KBM-7 (cell line): ENCODE measurements around the gene CACNA1C.
A peak's percentile ranks its signal among the peaks of the same experiment; 100 is the strongest.

ENCODE experiments used
- DNase-seq: peaks from one replicate; pipeline ENCODE4 v3.0.0-alpha.2; 2015
- in situ Hi-C: fragments of 300-500 bp; cut with MboI; formaldehyde crosslinking; loops from 2 replicates; pipeline ENCODE4 v1.14.3; 2020; ENCODE audit warnings: low sequenced_read_pairs, low pct_unique_long_range_greater_than_20kb, mixed read lengths

CACNA1C gene

GRCh38 chr12:2456122-2456812, 403.5 kb downstream of the CACNA1C start:
- in situ Hi-C loops = no loop called here
- no peak for DNase-seq

DNA sequence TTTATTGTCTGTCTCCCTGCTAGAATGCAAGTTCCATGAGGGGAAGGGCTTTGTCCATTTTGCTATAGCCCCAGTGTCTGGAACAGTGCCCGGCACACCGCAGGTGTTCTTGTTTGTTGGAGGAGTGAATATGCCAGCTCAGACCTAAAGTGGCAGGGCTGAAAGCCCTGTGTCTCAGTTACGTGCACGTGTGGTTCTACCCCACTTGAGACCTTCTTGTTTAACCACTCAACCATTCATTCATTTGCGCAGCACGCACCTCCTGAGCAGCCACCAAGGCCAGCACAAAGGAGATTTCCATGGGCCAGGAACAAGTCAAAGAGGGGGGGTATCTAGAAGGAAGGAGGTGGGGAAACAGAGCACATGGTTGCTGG, 404.0 kb downstream of the CACNA1C start:
- DNase-seq = no peak

DNA sequence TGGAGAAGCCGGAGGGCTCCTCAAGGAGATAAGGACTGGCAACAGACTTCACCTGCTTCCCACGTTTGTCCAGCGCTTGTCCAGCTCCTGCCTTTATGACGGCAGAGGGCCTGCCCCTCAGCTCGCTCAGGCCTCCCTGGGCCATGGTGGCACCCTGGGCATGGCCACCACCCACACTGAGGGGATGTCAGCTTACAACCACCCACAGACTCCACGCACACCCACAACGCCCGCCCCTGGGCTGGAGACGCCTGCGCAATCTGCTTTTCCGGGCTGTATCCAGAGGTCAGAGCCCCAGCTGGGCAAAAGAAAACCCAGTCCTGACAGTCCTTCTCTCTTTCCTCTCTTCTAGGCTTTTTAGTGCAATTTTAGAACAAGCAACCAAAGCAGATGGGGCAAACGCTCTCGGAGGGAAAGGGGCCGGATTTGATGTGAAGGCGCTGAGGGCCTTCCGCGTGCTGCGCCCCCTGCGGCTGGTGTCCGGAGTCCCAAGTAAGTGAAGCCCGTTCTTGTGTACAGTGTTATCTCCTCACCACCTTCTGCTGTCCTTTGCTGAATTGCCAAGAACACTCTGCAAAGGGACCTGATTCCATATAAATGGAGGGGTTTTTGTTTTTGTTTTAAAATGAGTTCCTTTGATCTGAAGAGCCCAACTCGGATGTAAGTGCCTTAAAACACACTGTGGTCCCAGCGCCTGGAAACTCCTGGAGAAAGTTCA, 404.6 kb downstream of the CACNA1C start:
- DNase-seq = no peak
- in situ Hi-C loops = no loop called here

More for the DNA sequence above, 404.0 kb downstream of the CACNA1C start:
- in situ Hi-C loops = no loop called here

DNA sequence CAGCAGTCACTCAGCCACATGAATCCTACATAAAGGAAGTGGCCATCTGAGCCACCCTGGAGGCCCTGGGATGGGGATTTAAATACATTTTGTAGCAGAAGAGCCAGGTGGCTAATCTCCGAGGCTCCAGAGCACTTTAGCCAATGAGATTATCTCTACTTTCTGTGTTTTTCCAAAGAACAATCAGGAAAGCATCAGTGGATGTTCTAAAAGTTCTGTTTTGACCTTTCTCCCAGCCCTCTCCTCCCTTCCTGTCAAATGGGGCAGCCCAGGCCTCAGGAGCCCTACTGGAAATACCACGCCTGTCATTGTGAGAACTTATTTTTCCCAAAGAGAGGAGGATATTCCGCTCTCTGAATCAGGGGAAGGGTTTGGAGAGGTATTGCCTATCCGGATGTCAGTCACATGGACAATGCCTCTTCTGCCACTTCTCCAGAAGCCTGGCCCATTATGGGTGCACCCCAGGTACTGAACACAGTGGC, 405.2 kb downstream of the CACNA1C start:
- no peak for DNase-seq
- in situ Hi-C loops = no loop called here

DNA sequence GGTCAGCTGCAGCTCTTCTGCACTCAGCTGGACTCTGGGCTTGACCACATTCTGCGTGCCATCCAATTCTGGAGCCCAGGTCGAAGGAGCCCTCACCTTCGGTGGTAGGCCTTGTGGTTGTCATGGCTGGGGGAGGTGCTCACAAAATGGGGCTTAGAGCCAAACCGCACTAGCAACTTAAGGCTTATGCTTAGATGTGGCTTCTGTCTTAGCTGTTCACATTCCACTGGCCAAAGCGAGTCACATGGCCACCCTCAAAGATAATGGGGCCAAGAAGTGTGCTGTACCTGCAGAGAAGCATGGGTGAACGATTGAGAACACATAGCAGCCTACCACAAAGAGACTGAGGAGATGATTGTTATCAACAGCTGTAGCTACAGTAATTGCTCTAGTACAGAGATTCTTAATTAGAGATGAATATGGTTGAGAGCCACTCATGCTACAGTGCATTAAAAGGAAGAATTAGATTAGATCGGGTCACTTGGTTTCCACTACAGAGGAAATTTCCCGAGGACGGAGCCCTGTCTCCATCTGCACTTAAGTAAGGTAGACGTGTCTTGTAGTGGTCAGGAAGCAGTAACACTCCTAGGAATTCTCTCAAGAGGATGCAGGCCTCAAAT, 407.4 kb downstream of the CACNA1C start:
- in situ Hi-C loops = no loop called here
- DNase-seq = no peak

- in situ Hi-C loops = no loop called here
- no peak for DNase-seq
Measured at GRCh38 chr12:2461046-2461445, 408.3 kb downstream of the CACNA1C start.

GRCh38 chr12:2461645-2462044, 408.9 kb downstream of the CACNA1C start:
- in situ Hi-C loops = no loop called here

GRCh38 chr12:2462087-2462486, 409.3 kb downstream of the CACNA1C start:
- in situ Hi-C loops = no loop called here
- no peak for DNase-seq

More at GRCh38 chr12:2461645-2462044, 408.9 kb downstream of the CACNA1C start:
- DNase-seq = no peak

DNA sequence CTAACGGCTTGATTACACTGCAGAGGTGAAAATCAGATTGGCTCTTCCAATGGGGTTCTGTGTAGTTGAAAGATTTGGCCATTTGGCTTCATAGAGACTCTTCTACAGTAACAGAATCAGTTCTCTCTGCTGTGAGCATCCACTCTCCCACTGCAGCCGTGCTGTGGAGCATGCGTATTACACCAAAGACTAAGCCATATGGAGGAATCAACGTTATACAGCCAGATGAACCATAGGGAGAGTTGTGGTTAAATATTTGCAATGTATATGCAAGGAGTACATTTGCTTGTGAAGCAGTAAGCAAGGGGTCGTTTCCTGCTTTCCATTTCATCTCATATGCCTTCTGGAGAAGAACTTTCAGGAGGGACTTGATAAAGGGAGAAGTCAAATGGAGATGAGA, 410.9 kb downstream of the CACNA1C start:
- no peak for DNase-seq
- in situ Hi-C loops = no loop called here

DNA sequence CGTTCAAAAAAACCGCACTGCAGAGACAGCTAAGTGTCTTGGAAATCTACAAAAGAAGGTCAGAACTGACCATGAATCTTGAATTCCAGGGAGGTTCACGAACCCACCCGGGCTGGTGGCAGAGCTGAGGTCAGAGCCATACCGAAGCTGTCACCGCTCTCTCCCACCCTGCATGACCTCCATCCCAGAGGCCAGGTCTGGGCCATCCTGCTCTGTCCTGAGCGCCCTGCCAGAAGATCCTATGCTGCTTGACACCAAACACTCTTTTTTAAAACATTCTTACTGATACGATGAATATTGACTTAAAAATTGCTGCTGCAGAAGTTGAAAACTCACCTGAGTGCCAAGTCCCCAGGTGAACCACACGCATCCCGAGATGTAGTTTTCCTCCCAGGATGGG, 412.9 kb downstream of the CACNA1C start:
- in situ Hi-C loops = no loop called here
- no peak for DNase-seq

GRCh38 chr12:2466211-2466610, 413.4 kb downstream of the CACNA1C start:
- DNase-seq = no peak
- in situ Hi-C loops = no loop called here

DNA sequence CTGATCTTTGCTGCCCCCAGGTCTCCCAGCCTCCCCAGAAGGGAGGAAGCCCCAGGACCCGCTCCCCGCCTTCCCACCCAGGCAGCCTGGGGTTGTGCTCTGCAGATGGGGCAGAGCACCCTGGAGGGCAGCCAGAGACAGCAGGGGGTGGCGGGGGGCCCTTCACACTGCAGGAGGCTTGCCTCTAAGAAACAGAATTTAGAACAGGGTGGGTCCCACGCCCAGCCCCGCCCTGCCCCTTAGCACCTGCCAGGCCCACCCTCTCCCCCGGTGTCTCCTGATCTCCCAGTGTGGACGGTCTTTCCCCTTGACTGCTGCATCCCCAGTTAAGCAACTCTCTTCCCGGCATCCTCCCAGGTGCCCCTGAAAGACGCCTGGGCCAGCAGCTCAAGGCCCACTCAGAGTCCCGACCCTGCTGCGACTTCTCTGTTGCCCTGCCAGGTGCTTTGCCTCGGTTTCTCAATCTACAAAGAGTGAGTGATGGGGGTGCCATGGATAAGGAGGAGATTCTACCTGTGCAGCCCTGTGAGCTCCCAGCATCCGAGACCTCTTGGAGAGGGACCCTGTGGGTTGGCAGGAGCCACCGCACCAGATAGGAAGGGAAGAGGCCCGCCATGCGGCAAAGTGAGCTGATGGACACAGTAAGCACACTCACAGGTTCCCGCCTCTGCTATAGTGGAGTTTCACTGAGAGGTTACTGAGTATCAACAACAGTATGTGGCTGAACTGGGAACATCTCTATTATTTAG, 414.8 kb downstream of the CACNA1C start:
- in situ Hi-C loops = no loop called here
- DNase-seq = no peak

DNA sequence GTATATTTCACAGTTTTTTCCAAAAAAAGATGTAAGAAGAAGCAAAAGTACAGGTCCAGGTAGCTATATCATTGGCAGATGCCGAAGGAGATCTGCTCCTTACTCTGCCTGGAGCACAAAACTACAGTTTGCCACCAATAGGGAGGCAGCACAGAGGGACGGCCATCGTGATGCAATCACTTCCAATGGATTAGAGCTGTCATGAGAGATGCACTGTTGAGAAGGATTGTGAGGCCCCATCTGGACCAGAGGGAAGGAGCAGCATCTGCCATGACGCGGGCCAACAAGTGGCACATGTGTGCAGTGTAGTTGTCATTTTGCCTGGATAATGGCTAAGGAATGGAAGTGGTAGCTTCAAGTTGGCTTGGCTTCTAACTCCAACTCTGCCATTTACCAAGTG, 423.2 kb downstream of the CACNA1C start:
- no peak for DNase-seq
- in situ Hi-C loops = no loop called here

DNA sequence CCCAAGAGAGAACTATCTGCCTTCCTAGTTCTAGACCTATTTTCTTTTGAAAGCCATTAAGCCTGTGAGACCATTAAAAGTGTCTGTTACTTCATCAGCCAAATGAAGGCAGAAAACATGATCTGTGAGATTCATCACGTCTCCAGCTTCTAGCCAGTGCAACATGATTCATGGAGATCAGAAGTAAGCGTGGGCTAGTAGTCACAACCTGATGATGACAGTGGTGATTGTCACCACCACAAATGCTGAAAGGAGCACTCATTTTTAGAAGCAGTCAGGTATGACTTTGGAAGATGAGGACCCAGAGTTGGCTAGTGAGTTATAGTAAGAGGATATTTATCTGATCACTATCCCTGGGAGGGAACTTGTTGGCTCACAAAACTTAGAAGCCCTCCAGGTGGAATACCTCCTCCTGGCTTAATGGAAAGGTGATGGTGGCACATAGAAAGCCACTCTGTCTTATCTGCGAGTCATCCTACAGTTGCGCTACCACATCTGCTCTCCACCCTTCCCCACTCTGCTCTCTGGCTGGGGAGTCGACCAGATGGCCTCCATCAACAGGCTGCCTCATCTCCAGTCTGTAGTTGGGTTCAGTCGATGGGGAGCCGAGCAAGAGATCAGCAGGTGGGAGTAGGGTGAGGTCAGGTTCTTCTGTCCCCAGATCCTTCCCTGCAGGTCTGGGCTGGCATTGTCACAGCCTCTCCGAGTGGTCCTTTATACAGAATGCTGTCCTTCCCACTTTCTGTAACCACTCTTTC, 424.4 kb downstream of the CACNA1C start:
- no peak for DNase-seq
- in situ Hi-C loops = no loop called here

DNA sequence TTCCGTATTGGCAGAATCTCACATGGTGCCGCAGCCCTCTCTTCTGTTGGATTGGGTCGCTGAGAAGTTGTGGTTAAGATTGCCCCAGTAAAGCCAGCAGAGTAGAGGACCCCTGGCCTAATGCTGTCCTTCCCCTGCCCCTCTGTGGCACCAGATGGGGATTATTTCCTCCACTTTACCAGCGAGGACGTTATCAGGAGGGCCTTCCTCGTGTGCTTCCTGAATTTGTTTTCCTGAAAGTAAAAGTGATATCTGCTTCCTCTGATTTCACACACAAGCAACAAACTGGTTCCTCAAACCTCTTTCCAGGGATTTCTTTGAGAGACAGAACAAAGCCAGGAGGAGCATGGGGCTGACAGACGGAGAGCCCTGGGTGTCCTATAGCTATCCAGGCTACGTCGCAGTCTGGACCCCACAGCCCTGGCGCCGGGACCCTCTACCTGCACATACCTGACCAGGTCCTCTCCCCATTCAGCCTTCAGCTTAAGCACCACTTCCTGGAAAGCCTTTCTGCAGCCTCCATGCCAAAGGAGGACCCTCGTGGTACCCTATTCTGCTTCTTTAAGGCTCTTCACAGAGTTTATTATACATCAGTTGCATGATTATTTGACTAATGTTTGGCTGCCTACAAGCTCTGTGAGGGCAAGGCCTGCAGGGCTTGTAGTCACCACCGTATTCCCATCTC, 427.2 kb downstream of the CACNA1C start:
- DNase-seq = peak; percentile 56
- in situ Hi-C loops = no loop called here

DNA sequence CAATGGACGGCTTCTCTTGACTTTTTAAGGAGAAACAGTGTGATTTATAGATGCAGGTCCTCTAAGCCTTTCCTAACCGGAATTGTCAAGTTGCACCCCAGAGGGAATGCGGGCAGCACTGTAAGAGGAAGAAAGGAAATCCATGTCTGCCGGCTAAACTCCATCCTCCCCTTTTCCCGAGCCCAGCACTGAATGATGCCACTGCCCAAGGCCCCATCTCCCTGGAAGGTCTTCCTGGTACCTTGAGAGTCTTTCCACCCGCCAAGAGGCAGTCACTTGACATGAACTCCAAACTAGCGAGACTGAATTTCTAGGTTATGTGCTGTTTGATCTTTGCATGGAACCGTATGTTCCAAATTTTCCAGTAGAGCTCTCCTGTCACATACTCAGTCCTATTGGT, 428.6 kb downstream of the CACNA1C start:
- in situ Hi-C loops = no loop called here

GRCh38 chr12:2481951-2482350, 429.2 kb downstream of the CACNA1C start:
- DNase-seq = no peak
- in situ Hi-C loops = no loop called here

More for the DNA sequence above, 428.6 kb downstream of the CACNA1C start:
- no peak for DNase-seq

GRCh38 chr12:2482938-2483660, 430.3 kb downstream of the CACNA1C start:
- DNase-seq = no peak
- in situ Hi-C loops = no loop called here
